ENCODE results near the gene ACAD8. TPM values are rescaled to one million over a fixed set of nuclear protein-coding genes. Genes with fewer than 3 reads are reported as not detected.

Gene ACAD8
- total RNA-seq (2014; rRNA removed; shearing (Covaris generic)) = 31.3 and 32.3 TPM in 2 replicates

DNA sequence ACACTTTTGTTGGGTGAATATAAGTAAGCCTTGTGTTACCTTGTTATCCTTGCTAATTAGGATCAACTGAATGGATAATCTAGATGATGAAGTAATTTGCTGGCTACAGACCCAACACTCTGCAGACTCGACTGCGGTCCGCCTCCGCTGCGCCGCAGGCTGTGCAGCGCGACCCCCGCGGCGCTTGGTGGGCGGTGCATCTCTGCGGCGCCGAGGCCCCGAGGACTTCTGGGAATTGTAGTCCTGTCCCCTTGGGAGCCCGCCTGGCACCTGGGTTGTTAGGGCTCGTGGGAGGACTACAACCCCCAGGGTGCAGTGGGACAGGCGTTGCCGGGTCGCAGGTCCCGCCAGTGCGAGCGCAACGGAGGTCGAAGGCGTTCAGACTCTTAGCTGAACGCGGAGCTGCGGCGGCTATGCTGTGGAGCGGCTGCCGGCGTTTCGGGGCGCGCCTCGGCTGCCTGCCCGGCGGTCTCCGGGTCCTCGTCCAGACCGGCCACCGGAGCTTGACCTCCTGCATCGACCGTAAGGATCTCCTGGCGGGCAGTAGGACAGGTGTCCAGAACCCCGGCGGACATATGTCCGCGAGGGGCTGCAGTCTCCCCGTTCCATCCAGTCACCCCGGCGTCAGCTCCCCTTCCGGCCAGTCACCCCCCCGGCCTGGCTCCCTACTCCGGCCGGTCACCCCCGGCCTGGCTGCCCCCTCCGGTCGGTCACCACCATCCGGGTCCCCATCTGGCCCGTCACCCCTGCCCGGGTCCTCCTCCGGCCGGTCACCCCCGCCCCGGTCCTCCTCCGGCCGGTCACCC, at the start of gene ACAD8, which contains the start of gene THYN1:
ACAD8 (plus strand) TSS at position 381 of the 806 bp plus-strand sequence; CDS start at position 414, 33 bp downstream.
THYN1 (minus strand) TSS at position 165 of the 806 bp plus-strand sequence. CDS start 470 bp downstream, outside the sequence.
- H3K27ac ChIP-seq = peak within 1 kb of the TSS; percentile 19
- no peaks in the 10 kb centered on the region for H3K27me3 ChIP-seq
- peaks cover 5% of the 10 kb centered on the region for H3K4me1 ChIP-seq
- H3K9me3 ChIP-seq (replicated peaks) = no peaks in the 10 kb centered on the region
- H3K36me3 ChIP-seq = peaks cover 18% of the 10 kb centered on the region
- H3K4me3 ChIP-seq = peak within 1 kb of the TSS; percentile 80
- peak; percentile 97 to 98 for DNase-seq

DNA sequence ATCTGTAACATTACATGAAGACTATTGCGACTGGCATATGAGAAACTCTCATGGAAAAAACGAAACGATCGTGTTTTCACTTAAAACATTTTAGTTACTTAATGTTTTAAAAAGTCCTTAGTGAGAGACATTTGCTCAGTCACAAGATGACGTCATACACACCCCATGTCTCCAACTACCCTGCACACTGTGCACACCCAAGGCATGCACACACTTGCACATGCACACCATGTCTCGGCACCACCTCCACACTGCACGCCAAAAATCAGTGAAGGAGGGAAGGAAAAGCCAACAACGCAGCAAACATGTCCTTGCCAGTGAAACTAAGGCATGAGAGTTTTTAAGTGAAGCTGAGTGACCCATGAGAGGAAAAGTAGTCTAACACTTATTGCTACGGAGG, 47.6 kb upstream of the ACAD8 start:
- H3K27me3 ChIP-seq = no peaks in the 10 kb centered on the region
- H3K4me3 ChIP-seq = no peak overlapping the region
- no peak for DNase-seq
- peaks cover 96% of the 10 kb centered on the region for H3K36me3 ChIP-seq
- H3K4me1 ChIP-seq = no peaks in the 10 kb centered on the region
- H3K27ac ChIP-seq = no peak overlapping the region
- H3K9me3 ChIP-seq (replicated peaks) = no peaks in the 10 kb centered on the region

- Histone ChIP-seq H3K27ac (no peak overlapping the region), H3K4me1 (no peaks in the 10 kb centered on the region), H3K36me3 (peaks cover 96% of the 10 kb centered on the region), H3K4me3 (no peak overlapping the region), H3K9me3 (replicated peaks) (no peaks in the 10 kb centered on the region), H3K27me3 (no peaks in the 10 kb centered on the region)
- DNase-seq = no peak
These were observed 47.2 kb upstream of the ACAD8 start for GRCh38 chr11:134206185-134206584.

GRCh38 chr11:134207538-134208239, 45.7 kb upstream of the ACAD8 start:
- Histone ChIP-seq H3K4me1 (no peaks in the 10 kb centered on the region), H3K4me3 (no peak overlapping the region), H3K9me3 (replicated peaks) (no peaks in the 10 kb centered on the region), H3K27ac (no peak overlapping the region), H3K36me3 (peaks cover 94% of the 10 kb centered on the region), H3K27me3 (no peaks in the 10 kb centered on the region)
- DNase-seq = peak; percentile 47 to 54

GRCh38 chr11:134215836-134216235, 37.5 kb upstream of the ACAD8 start:
- H3K27me3 ChIP-seq = no peaks in the 10 kb centered on the region
- no peak for DNase-seq
- no peak overlapping the region for H3K4me3 ChIP-seq
- no peaks in the 10 kb centered on the region for H3K9me3 ChIP-seq (replicated peaks)
- no peak overlapping the region for H3K27ac ChIP-seq
- H3K4me1 ChIP-seq = no peaks in the 10 kb centered on the region
- peaks cover 85% of the 10 kb centered on the region for H3K36me3 ChIP-seq

- H3K9me3 ChIP-seq (replicated peaks) = no peaks in the 10 kb centered on the region
- DNase-seq = no peak
- H3K4me3 ChIP-seq = no peak overlapping the region
- H3K27ac ChIP-seq = no peak overlapping the region
- no peaks in the 10 kb centered on the region for H3K27me3 ChIP-seq
- H3K36me3 ChIP-seq = peaks cover 77% of the 10 kb centered on the region
- no peaks in the 10 kb centered on the region for H3K4me1 ChIP-seq
These were observed 36.6 kb upstream of the ACAD8 start for GRCh38 chr11:134216816-134217215.

GRCh38 chr11:134223121-134223520, 30.2 kb upstream of the ACAD8 start:
- Histone ChIP-seq H3K4me1 (peaks cover 3% of the 10 kb centered on the region; the same call in 1 of the 2 replicates), H3K9me3 (replicated peaks) (no peaks in the 10 kb centered on the region), H3K4me3 (peak overlapping the region; percentile 82), H3K27ac (peak overlapping the region; percentile 95), H3K36me3 (peaks cover 27% of the 10 kb centered on the region), H3K27me3 (no peaks in the 10 kb centered on the region)
- DNase-seq = peak in 1 of 2 experiments; percentile 27

- Histone ChIP-seq H3K27ac (peak within 1 kb of the TSS; percentile 95), H3K27me3 (no peaks in the 10 kb centered on the region), H3K4me1 (peaks cover 3% of the 10 kb centered on the region; the same call in 1 of the 2 replicates), H3K4me3 (peak within 1 kb of the TSS; percentile 82), H3K36me3 (peaks cover 18% of the 10 kb centered on the region), H3K9me3 (replicated peaks) (no peaks in the 10 kb centered on the region)
- DNase-seq = peak; percentile 95 to 97
These were observed 29.3 kb upstream of the ACAD8 start, which contains the start of the genes NCAPD3 and VPS26B for GRCh38 chr11:134223836-134224709. Gene NCAPD3 (minus strand): TSS chr11:134223967. CDS start chr11:134223926, 41 bp downstream. Gene VPS26B (plus strand): TSS chr11:134224671. CDS start chr11:134225123, 452 bp downstream.

- Histone ChIP-seq H3K9me3 (replicated peaks) (no peaks in the 10 kb centered on the region), H3K27me3 (no peaks in the 10 kb centered on the region), H3K27ac (peak overlapping the region; percentile 17), H3K36me3 (peaks cover 10% of the 10 kb centered on the region), H3K4me3 (peak overlapping the region; percentile 82), H3K4me1 (peaks cover 7% of the 10 kb centered on the region)
- peak; percentile 38 to 44 for DNase-seq
These were observed 28.4 kb upstream of the ACAD8 start for GRCh38 chr11:134224710-134225664.

GRCh38 chr11:134226806-134227325, 26.5 kb upstream of the ACAD8 start:
- Histone ChIP-seq H3K4me1 (peaks cover 12% of the 10 kb centered on the region), H3K36me3 (peaks cover 2% of the 10 kb centered on the region; the same call in 1 of the 2 replicates), H3K9me3 (replicated peaks) (no peaks in the 10 kb centered on the region), H3K27ac (no peak overlapping the region), H3K27me3 (no peaks in the 10 kb centered on the region), H3K4me3 (no peak overlapping the region)
- DNase-seq = no peak

- Histone ChIP-seq H3K36me3 (no peaks in the 10 kb centered on the region), H3K4me3 (no peak overlapping the region), H3K27ac (no peak overlapping the region), H3K9me3 (replicated peaks) (no peaks in the 10 kb centered on the region), H3K27me3 (no peaks in the 10 kb centered on the region), H3K4me1 (peaks cover 12% of the 10 kb centered on the region)
- DNase-seq = no peak
These were observed 24.7 kb upstream of the ACAD8 start for GRCh38 chr11:134228625-134229024.

DNA sequence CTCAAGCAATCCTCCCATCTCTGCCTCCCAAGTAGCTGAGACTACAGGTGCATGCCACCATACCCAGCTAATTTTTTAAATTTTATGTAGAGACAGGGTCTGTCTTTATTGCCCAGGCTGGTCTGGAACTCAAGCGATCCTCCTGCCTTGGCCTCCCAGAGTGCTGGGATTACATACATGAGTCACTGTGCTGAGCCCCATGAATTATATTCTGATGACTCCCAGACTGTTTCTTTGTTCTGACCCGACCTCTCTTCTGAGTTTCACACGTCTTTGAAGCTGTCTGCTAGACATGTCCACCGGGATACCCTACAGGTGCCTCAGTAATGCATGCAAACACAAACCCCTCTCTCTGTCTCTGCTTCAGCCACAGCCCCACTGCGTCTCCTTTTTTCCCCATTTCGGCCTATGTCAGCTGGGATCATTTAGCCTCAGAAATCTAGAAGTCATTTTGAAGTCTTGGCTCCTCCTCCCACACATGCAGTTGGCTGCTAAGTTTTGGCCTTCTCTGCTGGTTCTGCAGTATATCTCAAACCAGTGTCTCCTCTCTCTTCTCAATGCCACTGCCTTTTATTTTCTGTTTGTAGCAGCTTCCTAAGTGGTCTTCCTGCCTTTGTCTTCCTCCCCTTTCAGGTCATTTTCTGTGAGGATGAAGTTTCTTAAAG, 24.1 kb upstream of the ACAD8 start:
- no peaks in the 10 kb centered on the region for H3K27me3 ChIP-seq

DNA sequence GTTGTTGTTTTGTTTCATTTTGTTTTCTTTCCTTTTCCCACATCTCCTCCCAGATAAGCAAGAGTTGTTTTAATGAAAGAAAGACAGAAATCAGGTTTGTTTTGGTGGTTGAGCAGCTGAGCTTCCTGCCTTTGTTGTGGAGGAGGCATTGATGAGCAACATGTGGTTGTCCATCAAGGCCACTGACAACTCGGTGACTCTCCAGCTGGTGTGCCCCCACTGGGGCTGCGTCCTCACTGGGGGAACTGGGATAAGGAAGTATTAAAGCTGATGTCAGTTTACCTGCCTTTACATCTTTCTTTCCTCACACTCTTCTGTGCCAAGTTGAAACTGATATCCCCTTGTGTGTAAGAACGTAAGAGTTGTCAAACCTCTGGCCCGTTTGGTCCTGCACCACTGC, 23.0 kb upstream of the ACAD8 start:
- H3K27me3 ChIP-seq = no peaks in the 10 kb centered on the region
- peaks cover 12% of the 10 kb centered on the region for H3K4me1 ChIP-seq
- H3K9me3 ChIP-seq (replicated peaks) = no peaks in the 10 kb centered on the region
- H3K36me3 ChIP-seq = no peaks in the 10 kb centered on the region
- H3K27ac ChIP-seq = no peak overlapping the region
- no peak overlapping the region for H3K4me3 ChIP-seq
- no peak for DNase-seq

More for the DNA sequence above, 24.1 kb upstream of the ACAD8 start:
- DNase-seq = no peak
- H3K4me1 ChIP-seq = peaks cover 12% of the 10 kb centered on the region
- H3K27ac ChIP-seq = no peak overlapping the region
- no peaks in the 10 kb centered on the region for H3K36me3 ChIP-seq
- no peaks in the 10 kb centered on the region for H3K9me3 ChIP-seq (replicated peaks)
- no peak overlapping the region for H3K4me3 ChIP-seq
